ENCODE results near the gene CLEC4D.
"Not testable (repeated sequence)": the region's sequence is repeated elsewhere in the genome, so short reads cannot be mapped to it uniquely, and the experiment has no call there.

The CLEC4D gene

DNA sequence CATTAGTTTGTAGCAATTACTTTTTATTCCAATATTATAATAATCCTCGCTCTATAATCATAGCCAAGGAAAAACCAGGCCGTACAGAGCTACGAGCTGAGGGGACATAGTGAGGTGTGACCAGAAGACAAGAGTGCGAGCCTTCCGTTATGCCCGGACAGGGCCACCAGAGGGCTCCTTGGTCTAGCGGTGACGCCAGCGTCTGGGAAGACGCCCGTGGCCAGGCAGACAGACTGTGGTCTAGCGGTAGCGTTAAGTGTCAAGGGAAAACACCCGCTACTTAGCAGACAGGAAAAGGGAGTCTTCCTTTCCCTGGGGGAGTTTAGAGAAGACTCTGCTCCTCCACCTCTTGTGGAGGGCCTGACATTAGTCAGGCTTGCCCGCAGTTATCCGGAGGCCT, 24.5 kb downstream of the CLEC4D start:
- peak; percentile 18 for DNase-seq (ENCODE audit: extremely low read depth, insufficient read length)
- not testable (repeated sequence) for H3K27me3 ChIP-seq (replicated peaks; ENCODE audit: control insufficient read depth, insufficient read depth, low read length); H3K36me3 ChIP-seq (ENCODE audit: control insufficient read depth, insufficient read depth, low read length); H3K4me3 ChIP-seq (replicated peaks; ENCODE audit: low read depth, low read length)
- TF ChIP-seq, protein P1, sequence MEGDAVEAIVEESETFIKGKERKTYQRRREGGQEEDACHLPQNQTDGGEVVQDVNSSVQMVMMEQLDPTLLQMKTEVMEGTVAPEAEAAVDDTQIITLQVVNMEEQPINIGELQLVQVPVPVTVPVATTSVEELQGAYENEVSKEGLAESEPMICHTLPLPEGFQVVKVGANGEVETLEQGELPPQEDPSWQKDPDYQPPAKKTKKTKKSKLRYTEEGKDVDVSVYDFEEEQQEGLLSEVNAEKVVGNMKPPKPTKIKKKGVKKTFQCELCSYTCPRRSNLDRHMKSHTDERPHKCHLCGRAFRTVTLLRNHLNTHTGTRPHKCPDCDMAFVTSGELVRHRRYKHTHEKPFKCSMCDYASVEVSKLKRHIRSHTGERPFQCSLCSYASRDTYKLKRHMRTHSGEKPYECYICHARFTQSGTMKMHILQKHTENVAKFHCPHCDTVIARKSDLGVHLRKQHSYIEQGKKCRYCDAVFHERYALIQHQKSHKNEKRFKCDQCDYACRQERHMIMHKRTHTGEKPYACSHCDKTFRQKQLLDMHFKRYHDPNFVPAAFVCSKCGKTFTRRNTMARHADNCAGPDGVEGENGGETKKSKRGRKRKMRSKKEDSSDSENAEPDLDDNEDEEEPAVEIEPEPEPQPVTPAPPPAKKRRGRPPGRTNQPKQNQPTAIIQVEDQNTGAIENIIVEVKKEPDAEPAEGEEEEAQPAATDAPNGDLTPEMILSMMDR (IDR thresholded peaks at IDR 0.05; ENCODE audit: insufficient read depth, low read length, poor library complexity, severe bottlenecking) = peak; percentile 48

DNA sequence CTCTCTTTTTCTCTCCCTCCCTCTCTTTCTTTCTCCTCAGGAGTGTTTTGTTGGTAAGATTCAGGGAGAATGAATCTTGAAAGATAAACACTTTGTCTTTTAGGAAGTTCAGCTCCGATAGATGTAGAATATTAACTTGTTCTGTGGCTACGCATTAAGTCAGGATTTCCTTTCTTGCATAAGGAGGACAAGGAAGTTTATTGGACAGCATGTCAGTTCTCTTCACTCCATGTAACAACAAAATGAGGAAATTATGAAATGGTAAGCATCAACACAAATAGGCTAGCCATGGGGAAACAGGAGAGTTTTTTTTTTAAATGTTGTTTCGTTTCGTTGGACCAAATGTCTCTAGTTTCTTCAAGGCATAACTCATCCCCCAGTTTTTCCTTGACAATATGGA, 27.5 kb downstream of the CLEC4D start, which contains the start of gene CLEC4E:
Gene CLEC4E (minus strand): TSS at position 75 of the 400 bp plus-strand sequence. CDS start 108 bp downstream, outside the sequence.
- not testable (repeated sequence) for H3K4me3 ChIP-seq (replicated peaks; ENCODE audit: low read depth, low read length); DNase-seq (ENCODE audit: extremely low read depth, insufficient read length); H3K36me3 ChIP-seq (ENCODE audit: control insufficient read depth, insufficient read depth, low read length); H3K27me3 ChIP-seq (replicated peaks; ENCODE audit: control insufficient read depth, insufficient read depth, low read length)

DNA sequence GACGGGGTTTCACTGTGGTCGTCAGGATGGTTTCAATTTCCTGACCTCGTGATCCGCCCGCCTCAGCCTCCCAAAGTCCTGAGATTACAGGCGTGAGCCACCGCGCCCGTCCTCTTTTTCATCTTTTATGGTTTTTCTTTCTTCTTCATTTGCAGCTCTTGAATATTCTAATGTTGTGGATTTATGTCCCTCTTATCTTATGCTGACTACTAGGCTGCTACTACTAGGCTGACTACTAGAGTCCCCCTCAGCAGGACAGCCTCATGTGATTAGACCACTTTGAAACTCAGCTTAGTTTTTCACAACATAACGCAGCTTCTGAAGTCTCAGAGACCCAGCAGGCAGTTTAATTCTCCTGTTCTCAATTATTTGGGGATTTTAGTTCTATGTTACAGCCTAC, 28.3 kb downstream of the CLEC4D start:
- no peak overlapping the region for H3K4me3 ChIP-seq (replicated peaks; ENCODE audit: low read depth, low read length)
- TF ChIP-seq, protein P1 (IDR thresholded peaks at IDR 0.05; ENCODE audit: insufficient read depth, low read length, poor library complexity, severe bottlenecking) = no peak
- no peaks in the 10 kb centered on the region for H3K36me3 ChIP-seq (ENCODE audit: control insufficient read depth, insufficient read depth, low read length)
- DNase-seq (ENCODE audit: extremely low read depth, insufficient read length) = no peak
- no peaks in the 10 kb centered on the region for H3K27me3 ChIP-seq (replicated peaks; ENCODE audit: control insufficient read depth, insufficient read depth, low read length)

DNA sequence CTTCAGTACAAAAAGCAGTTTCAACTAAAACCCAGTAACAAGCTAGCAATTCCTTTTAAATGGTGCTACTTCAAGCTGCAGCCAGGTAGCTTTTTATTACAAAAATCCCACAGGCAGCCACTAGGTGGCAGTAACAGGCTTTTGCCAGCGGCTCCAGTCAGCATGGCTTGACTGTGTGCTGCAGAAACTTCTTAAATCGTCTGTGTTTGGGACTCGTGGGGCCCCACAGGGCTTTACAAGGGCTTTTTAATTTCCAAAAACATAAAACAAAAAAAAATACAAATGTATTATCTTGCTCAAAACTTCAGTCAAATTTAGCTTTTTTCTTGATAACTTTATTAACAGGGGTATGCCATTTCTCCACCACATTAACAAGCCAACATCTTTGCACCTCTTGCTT, 31.0 kb downstream of the CLEC4D start:
- no peak overlapping the region for H3K4me3 ChIP-seq (replicated peaks; ENCODE audit: low read depth, low read length)
- TF ChIP-seq, protein P1 (IDR thresholded peaks at IDR 0.05; ENCODE audit: insufficient read depth, low read length, poor library complexity, severe bottlenecking) = peak; percentile 84
- H3K27me3 ChIP-seq (replicated peaks; ENCODE audit: control insufficient read depth, insufficient read depth, low read length) = no peaks in the 10 kb centered on the region
- H3K36me3 ChIP-seq (ENCODE audit: control insufficient read depth, insufficient read depth, low read length) = no peaks in the 10 kb centered on the region
- DNase-seq (ENCODE audit: extremely low read depth, insufficient read length) = peak; percentile 37

DNA sequence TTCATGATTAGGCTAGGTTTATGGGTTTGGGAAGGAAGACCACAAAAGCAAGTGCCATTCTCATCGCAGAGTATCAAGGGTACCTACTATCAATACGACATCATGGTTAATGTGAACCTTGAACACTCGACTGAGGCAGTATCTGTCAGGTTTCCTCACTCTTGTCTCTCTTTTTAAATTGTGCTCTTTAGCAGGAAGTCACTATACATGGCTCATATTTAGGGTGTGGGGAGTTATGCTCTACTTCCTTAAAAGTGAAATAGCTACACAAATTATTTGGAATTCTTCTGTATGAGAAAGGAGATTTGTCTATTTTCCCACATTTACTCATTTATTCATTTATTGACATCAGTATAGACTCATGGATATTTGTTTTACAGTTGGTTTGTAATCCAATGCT, 33.3 kb downstream of the CLEC4D start:
- Histone ChIP-seq H3K27me3 (replicated peaks; ENCODE audit: control insufficient read depth, insufficient read depth, low read length) (no peaks in the 10 kb centered on the region), H3K4me3 (replicated peaks; ENCODE audit: low read depth, low read length) (no peak overlapping the region), H3K36me3 (ENCODE audit: control insufficient read depth, insufficient read depth, low read length) (no peaks in the 10 kb centered on the region)
- no peak for DNase-seq (ENCODE audit: extremely low read depth, insufficient read length)
- TF ChIP-seq, protein P1 (IDR thresholded peaks at IDR 0.05; ENCODE audit: insufficient read depth, low read length, poor library complexity, severe bottlenecking) = no peak

DNA sequence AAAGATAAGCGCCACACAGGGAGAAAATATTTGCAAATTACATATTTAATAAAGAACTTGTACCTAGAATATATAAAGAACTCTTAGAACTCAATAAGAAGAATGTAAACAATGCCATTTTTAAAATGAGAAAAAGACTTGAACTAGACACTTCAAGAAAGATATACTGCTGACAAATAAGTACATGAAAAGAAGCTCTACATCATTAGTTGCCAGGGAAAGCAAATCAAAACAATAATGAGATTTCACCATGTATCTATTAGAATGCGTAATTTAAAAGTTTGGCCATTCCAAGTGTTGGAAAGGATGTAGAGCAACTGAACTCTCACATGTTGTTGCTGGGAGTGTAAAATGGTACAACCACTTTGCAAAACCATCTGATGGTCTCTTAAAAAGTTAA, 34.3 kb downstream of the CLEC4D start:
- no peaks in the 10 kb centered on the region for H3K27me3 ChIP-seq (replicated peaks; ENCODE audit: control insufficient read depth, insufficient read depth, low read length)
- DNase-seq (ENCODE audit: extremely low read depth, insufficient read length) = no peak
- H3K4me3 ChIP-seq (replicated peaks; ENCODE audit: low read depth, low read length) = no peak overlapping the region
- H3K36me3 ChIP-seq (ENCODE audit: control insufficient read depth, insufficient read depth, low read length) = no peaks in the 10 kb centered on the region
- TF ChIP-seq, protein P1 (IDR thresholded peaks at IDR 0.05; ENCODE audit: insufficient read depth, low read length, poor library complexity, severe bottlenecking) = no peak
